ENCODE results near the gene FHL5.

DNA sequence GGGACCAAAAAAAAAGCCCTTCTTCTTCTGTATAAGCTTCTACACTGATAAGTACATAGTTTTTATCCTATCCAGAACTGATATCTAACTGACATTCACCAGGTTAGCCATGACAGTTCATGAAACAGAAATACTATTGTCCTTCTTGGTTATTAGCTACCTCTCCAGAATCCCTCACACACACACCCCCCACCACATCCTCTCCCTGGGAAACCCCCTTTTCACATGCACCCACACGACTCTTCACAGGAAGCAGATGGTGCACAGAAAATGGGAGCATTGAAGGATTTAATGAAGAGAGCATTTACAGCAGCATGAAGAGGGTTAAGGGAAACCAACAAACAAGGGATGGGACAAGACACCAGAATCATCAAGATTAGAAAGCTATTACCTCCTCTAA, 88.9 kb downstream of the FHL5 start:
- TF ChIP-seq POLR2AphosphoS5 (IDR thresholded peaks at IDR 0.05), result no peak
- no peak for TF ChIP-seq CTCF (IDR thresholded peaks at IDR 0.05)

Data from sigmoid colon (tissue), 4 donors.